Measurements from ENCODE around the gene DXO. TPM values are rescaled to one million over a fixed set of nuclear protein-coding genes. Genes with fewer than 3 reads are reported as not detected.

DXO gene
- total and polyA plus RNA-seq, 2 of the 13 experiments (the other 11 are each of a cell fraction or from before 2014, with no cell fraction given): 18.6 to 26.2 TPM

GRCh38 chr6:31963921-31964320 lies 8.0 kb downstream of the DXO start:
- in situ Hi-C loops (cut with HindIII; ENCODE audit: extremely low pct_ligation_motif_present, low pct_unique_long_range_greater_than_20kb): no loop called here

More at GRCh38 chr6:31963921-31964320, 8.0 kb downstream of the DXO start:
- BruUV-seq (replicated peaks): no TSS peak
- DNase-seq (ENCODE audit: low spot score): no peak
- H3K36me3 ChIP-seq (replicated peaks in 1 of 2; ENCODE audit: control insufficient read depth in 1 of 2, insufficient read depth in 2 of 2, low read length in 2 of 2): peaks cover 52 to 85% of the 10 kb centered on the region in 2 experiments
- TF ChIP-seq ZNF687 (CRISPR knock-in tag; IDR thresholded peaks at IDR 0.05): 0 out of 2 replicates have a peak, but pooled peaks have one; percentile 17
- peak; percentile 40 for TF ChIP-seq AGO2 (optimal IDR thresholded peaks at IDR 0.05; ENCODE audit: low read depth, low read length)
- no peak for TF ChIP-seq ZNF546 (CRISPR knock-in tag; conservative IDR thresholded peaks at IDR 0.05)
- TF ChIP-seq ZMYM4 (CRISPR knock-in tag; IDR thresholded peaks at IDR 0.05): no peak
- TF ChIP-seq JUNB (CRISPR knock-in tag; IDR thresholded peaks at IDR 0.05; ENCODE audit: borderline replicate concordance): no peak
- 0 out of 2 replicates have a peak, but pooled peaks have one; percentile 42 for TF ChIP-seq RBFOX2 (IDR thresholded peaks at IDR 0.05; ENCODE audit: low read depth, low read length)
- no peak for TF ChIP-seq GPN1 (CRISPR knock-in tag; IDR thresholded peaks at IDR 0.05; ENCODE audit: borderline replicate concordance)
- H3K27ac ChIP-seq (ENCODE audit: extremely low read length, insufficient read depth, low read length): no peak overlapping the region
- no peaks in the 10 kb centered on the region for H4K20me1 ChIP-seq (ENCODE audit: insufficient read depth, low read length)
- H3K79me2 ChIP-seq (ENCODE audit: insufficient read depth, low read length): peaks cover 19% of the 10 kb centered on the region
- no peak overlapping the region for H3K4me3 ChIP-seq (replicated peaks in 1 of 3; ENCODE audit: insufficient read depth in 1 of 3, low read depth in 2 of 3, low read length in 3 of 3)
- intact Hi-C loops (cut with micrococcal nuclease; ENCODE audit: unreplicated experiment): no loop called here
- no peak overlapping the region for H3K4me2 ChIP-seq (ENCODE audit: low read depth, low read length)
- H3K27me3 ChIP-seq (ENCODE audit: control insufficient read depth in 1 of 2, insufficient read depth in 2 of 2, low read length in 2 of 2): no peaks in the 10 kb centered on the region; a peak in 1 of 5 replicates
- no peak overlapping the region for H2AFZ ChIP-seq (ENCODE audit: low read length)
- WGBS (ENCODE audit: low lambda C conversion rate): 95% methylated on average over 19 of the region's 19 CpGs
- H3K9me3 ChIP-seq (ENCODE audit: low read length): no peaks in the 10 kb centered on the region
- ATAC-seq: no peak
- H3K4me1 ChIP-seq (ENCODE audit: insufficient read depth, low read length): peaks cover 16% of the 10 kb centered on the region
- no peak for FAIRE-seq
- ChIA-PET POLR2A (interaction anchor here (1.0 to 7.7 kb wide), 3 partner anchors 6 to 18 kb away, joined by 4 to 142 read pairs (median 5); partner anchors contain the start of genes CFB and DXO), CTCF (ENCODE audit: low intra/inter-chr PET ratio, low total read pairs) (no interaction called here)
- H3K9ac ChIP-seq (ENCODE audit: insufficient read depth, low read depth, low read length): no peak overlapping the region

All from HepG2 (cell line).